Keratinocyte (primary cell): ENCODE data around the gene PCYOX1L. TPM values are rescaled to one million over a fixed set of nuclear protein-coding genes. Genes with fewer than 3 reads are reported as not detected.

Experiments used
- DNase-seq: peaks from one replicate; pipeline ENCODE4 v3.0.0-alpha.2; 2011; ENCODE audit warnings: low read depth, missing footprints, low spot score
- FAIRE-seq: peaks from 2 replicates; lab custom pipeline; 2011; peaks lifted over from hg19 to GRCh38; lab: Jason Lieb, UNC
- H2AFZ ChIP-seq: 2 replicates; pipeline ENCODE4 v1.6.0; 2012; ENCODE audit warnings: low read length, control low read depth, inconsistent platforms; ENCODE audit not compliant: control insufficient read depth
- H3K27ac ChIP-seq: 2 replicates; pipeline ENCODE4 v1.5.1; 2011; ENCODE audit warnings: low read length; ENCODE audit not compliant: control insufficient read depth, insufficient read depth
- H3K27me3 ChIP-seq: 3 replicates; pipeline ENCODE4 v1.6.0; 2011; ENCODE audit warnings: low read length; ENCODE audit not compliant: control insufficient read depth, insufficient read depth; ENCODE audit errors: extremely low read depth
- H3K36me3 ChIP-seq, 2 experiments: 2 replicates in 1 of 2; 3 replicates in 1 of 2; pipeline ENCODE4 v1.5.1; 2011; ENCODE audit warnings: low read length in 2 of 2, mild to moderate bottlenecking in 1 of 2; ENCODE audit not compliant: control insufficient read depth in 2 of 2, insufficient read depth in 2 of 2; ENCODE audit errors: extremely low read depth in 1 of 2
- H3K4me1 ChIP-seq: 3 replicates; pipeline ENCODE4 v1.5.1; 2011; ENCODE audit warnings: low read length; ENCODE audit not compliant: control insufficient read depth, insufficient read depth; ENCODE audit errors: extremely low read depth
- H3K4me2 ChIP-seq: 3 replicates; pipeline ENCODE4 v1.6.0; 2011; ENCODE audit warnings: low read depth, low read length; ENCODE audit not compliant: control insufficient read depth, insufficient read depth; ENCODE audit errors: extremely low read depth
- H3K4me3 ChIP-seq, 3 experiments: fragments of 200-600 bp in 1 of 3; sonication (generic) in 1 of 3; 2 replicates in 2 of 3; 3 replicates in 1 of 3; pipeline ENCODE4 v1.5.1; 2011 to 2016; ENCODE audit warnings: low read length in 3 of 3, mild to moderate bottlenecking in 3 of 3, control low read depth in 2 of 3, inconsistent platforms in 1 of 3, low read depth in 1 of 3, mixed read lengths in 1 of 3, mixed run types in 1 of 3, moderate library complexity in 1 of 3; ENCODE audit not compliant: control insufficient read depth in 2 of 3, insufficient read depth in 2 of 3; ENCODE audit errors: extremely low read depth in 1 of 3
- H3K79me2 ChIP-seq: 2 replicates; pipeline ENCODE4 v1.6.0; 2012; ENCODE audit warnings: low read length; ENCODE audit not compliant: control insufficient read depth, insufficient read depth
- H3K9ac ChIP-seq: 3 replicates; pipeline ENCODE4 v1.6.0; 2011; ENCODE audit warnings: low read length; ENCODE audit not compliant: control insufficient read depth, insufficient read depth; ENCODE audit errors: extremely low read depth
- H3K9me1 ChIP-seq: 3 replicates; pipeline ENCODE4 v1.6.0; 2011; ENCODE audit warnings: low read length; ENCODE audit not compliant: control insufficient read depth, insufficient read depth; ENCODE audit errors: extremely low read depth
- H3K9me3 ChIP-seq: 2 replicates; pipeline ENCODE4 v1.5.1; 2012; ENCODE audit warnings: low read depth, low read length; ENCODE audit not compliant: control insufficient read depth
- H4K20me1 ChIP-seq: 3 replicates; pipeline ENCODE4 v1.6.0; 2011; ENCODE audit warnings: low read length; ENCODE audit not compliant: control insufficient read depth, insufficient read depth; ENCODE audit errors: extremely low read depth
- EZH2 ChIP-seq: IDR thresholded peaks from one replicate; pipeline ENCODE4 v1.6.1; 2012; ENCODE audit warnings: inconsistent platforms, mild to moderate bottlenecking, low read length, moderate library complexity
- dilution Hi-C: fragments of 300-500 bp; cut with MboI; formaldehyde crosslinking; loops from one replicate; pipeline ENCODE4 v1.7.0; 2020; ENCODE audit warnings: low sequenced_read_pairs; ENCODE audit not compliant: extremely low pct_ligation_motif_present
- polyA plus RNA-seq, 5 experiments: library from polyadenylated mRNA; depleted of rRNA in 3 of 5; stranded (reverse) in 3 of 5; stranded (forward) in 1 of 5; unstranded in 1 of 5; fragments of >200 nt; gene quantifications; 1 replicate in 1 of 5; 2 replicates in 3 of 5; 3 replicates in 1 of 5; pipeline versions ENCODE4 v1.2.1 to v1.2.3, GENCODE V29; 2011 to 2012; ENCODE audit warnings: missing spikeins in 2 of 5, low read depth in 1 of 5, low replicate concordance in 1 of 5
- TF ChIP-seq, protein P1 (sequence below), 3 experiments: IDR thresholded peaks in 1 of 3; conservative IDR thresholded peaks in 1 of 3; optimal IDR thresholded peaks in 1 of 3; 2 replicates in 2 of 3; 3 replicates in 1 of 3; pipeline versions ENCODE3 to v1.5.1; 2011; ENCODE audit warnings: low read length in 3 of 3, mild to moderate bottlenecking in 3 of 3, moderate library complexity in 2 of 3, control low read depth in 1 of 3, inconsistent platforms in 1 of 3; ENCODE audit not compliant: insufficient read depth in 2 of 3; ENCODE audit errors: extremely low read depth in 1 of 3

PCYOX1L gene
- polyA plus RNA-seq, 1 donor (not counting 4 experiments of a cell fraction or from before 2014, with no cell fraction given) = 9.5 TPM

DNA sequence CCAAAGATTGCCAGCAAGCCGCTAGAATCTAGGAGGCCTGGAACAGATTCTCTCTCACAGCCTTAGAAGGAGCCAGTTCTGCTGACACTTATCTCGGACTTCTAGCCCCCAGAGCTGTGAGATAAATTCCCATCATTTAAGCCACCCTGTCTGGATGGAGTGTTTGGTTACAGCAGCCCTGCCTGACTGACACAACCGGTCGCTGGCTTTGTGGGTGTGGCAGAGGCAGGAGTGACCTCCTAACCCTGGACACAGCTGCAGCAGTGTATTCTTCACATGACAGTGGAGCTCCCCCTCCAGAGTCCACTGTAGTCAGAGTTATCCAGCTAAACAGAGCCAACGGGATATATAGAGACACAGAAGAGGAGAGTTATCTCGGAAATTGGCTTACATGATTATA is 42.5 kb downstream of the PCYOX1L start:
- Histone ChIP-seq H3K9me1 (no peaks in the 10 kb centered on the region), H3K4me1 (no peaks in the 10 kb centered on the region), H3K27me3 (no peaks in the 10 kb centered on the region), H3K79me2 (no peaks in the 10 kb centered on the region), H3K27ac (no peak overlapping the region), H3K4me3 (no peak overlapping the region), H3K4me2 (no peak overlapping the region), H2AFZ (no peak overlapping the region), H3K9me3 (no peaks in the 10 kb centered on the region), H3K9ac (no peak overlapping the region), H3K36me3 (no peaks in the 10 kb centered on the region), H4K20me1 (no peaks in the 10 kb centered on the region)
- no peak for TF ChIP-seq EZH2
- TF ChIP-seq, protein P1, sequence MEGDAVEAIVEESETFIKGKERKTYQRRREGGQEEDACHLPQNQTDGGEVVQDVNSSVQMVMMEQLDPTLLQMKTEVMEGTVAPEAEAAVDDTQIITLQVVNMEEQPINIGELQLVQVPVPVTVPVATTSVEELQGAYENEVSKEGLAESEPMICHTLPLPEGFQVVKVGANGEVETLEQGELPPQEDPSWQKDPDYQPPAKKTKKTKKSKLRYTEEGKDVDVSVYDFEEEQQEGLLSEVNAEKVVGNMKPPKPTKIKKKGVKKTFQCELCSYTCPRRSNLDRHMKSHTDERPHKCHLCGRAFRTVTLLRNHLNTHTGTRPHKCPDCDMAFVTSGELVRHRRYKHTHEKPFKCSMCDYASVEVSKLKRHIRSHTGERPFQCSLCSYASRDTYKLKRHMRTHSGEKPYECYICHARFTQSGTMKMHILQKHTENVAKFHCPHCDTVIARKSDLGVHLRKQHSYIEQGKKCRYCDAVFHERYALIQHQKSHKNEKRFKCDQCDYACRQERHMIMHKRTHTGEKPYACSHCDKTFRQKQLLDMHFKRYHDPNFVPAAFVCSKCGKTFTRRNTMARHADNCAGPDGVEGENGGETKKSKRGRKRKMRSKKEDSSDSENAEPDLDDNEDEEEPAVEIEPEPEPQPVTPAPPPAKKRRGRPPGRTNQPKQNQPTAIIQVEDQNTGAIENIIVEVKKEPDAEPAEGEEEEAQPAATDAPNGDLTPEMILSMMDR (optimal IDR thresholded peaks at IDR 0.05 in 1 of 3, IDR thresholded peaks at IDR 0.05 in 1 of 3, conservative IDR thresholded peaks at IDR 0.05 in 1 of 3; ENCODE audit: extremely low read depth in 1 of 3, insufficient read depth in 2 of 3, low read length in 3 of 3) = no peak
- dilution Hi-C loops = no loop called here
- no peak for FAIRE-seq
- no peak for DNase-seq

DNA sequence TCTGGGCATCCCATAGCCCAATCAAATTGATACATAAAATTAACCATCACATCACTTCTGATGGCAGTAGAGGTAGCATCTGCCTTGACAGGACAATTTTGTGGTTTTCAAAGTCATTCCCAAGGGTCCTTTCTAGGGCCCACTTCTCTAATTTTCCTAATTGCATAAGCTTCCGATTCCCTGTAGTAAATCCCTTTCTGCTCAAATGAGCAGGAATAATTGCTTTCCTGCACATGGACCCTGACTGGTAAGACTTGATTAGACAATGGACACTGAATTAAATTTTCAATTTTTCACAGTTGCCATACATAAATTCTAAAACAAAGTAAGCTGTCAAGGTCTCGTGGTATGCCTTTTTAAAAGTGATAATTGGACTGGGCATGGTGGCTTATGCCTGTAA is 43.2 kb downstream of the PCYOX1L start:
- Histone ChIP-seq H3K4me2 (no peak overlapping the region), H3K79me2 (no peaks in the 10 kb centered on the region), H3K27me3 (no peaks in the 10 kb centered on the region), H4K20me1 (no peaks in the 10 kb centered on the region), H3K9ac (no peak overlapping the region), H2AFZ (no peak overlapping the region), H3K9me3 (no peaks in the 10 kb centered on the region), H3K36me3 (no peaks in the 10 kb centered on the region), H3K4me3 (no peak overlapping the region), H3K27ac (no peak overlapping the region), H3K9me1 (no peaks in the 10 kb centered on the region), H3K4me1 (no peaks in the 10 kb centered on the region)
- TF ChIP-seq, protein P1 (optimal IDR thresholded peaks at IDR 0.05 in 1 of 3, IDR thresholded peaks at IDR 0.05 in 1 of 3, conservative IDR thresholded peaks at IDR 0.05 in 1 of 3; ENCODE audit: extremely low read depth in 1 of 3, insufficient read depth in 2 of 3, low read length in 3 of 3) = no peak
- TF ChIP-seq EZH2 = no peak
- DNase-seq (no peak), FAIRE-seq (no peak)
- dilution Hi-C loops = no loop called here
